Suprapubic skin (tissue), 4 donors: ENCODE measurements around the gene CEP63. TPM values are rescaled to one million over a fixed set of nuclear protein-coding genes. Genes with fewer than 3 reads are reported as not detected.

Source experiments
- DNase-seq, 2 donors: peaks; one replicate each; pipeline ENCODE4 v3.0.0-alpha.2; 2019; ENCODE audit warnings: low spot score in 2 of 2
- H3K27ac ChIP-seq: fragments of 200-600 bp; sonication (generic); one replicate; pipeline ENCODE4 v1.5.1; 2019
- H3K27me3 ChIP-seq: fragments of 200-600 bp; sonication (generic); one replicate; pipeline ENCODE4 v1.5.1; 2019
- H3K36me3 ChIP-seq: fragments of 200-600 bp; sonication (generic); one replicate; pipeline ENCODE4 v1.5.1; 2019
- H3K4me1 ChIP-seq: fragments of 200-600 bp; sonication (generic); one replicate; pipeline ENCODE4 v1.5.1; 2019
- H3K4me3 ChIP-seq: fragments of 200-600 bp; sonication (generic); one replicate; pipeline ENCODE4 v1.5.1; 2019; ENCODE audit warnings: mild to moderate bottlenecking
- H3K9me3 ChIP-seq: fragments of 200-600 bp; sonication (generic); one replicate; pipeline ENCODE4 v1.5.1; 2019
- CTCF ChIP-seq, 2 donors: fragments of 200-600 bp in 1 of 2; fragments of 450-650 bp in 1 of 2; sonication (generic) in 1 of 2; IDR thresholded peaks; one replicate each; pipeline ENCODE4 v1.5.1; 2016 to 2019; ENCODE audit warnings: antibody characterized with exemption in 2 of 2, mild to moderate bottlenecking in 1 of 2, moderate library complexity in 1 of 2
- EP300 ChIP-seq: sonication (generic); formaldehyde crosslinking; IDR thresholded peaks from one replicate; pipeline ENCODE4 v1.6.1; 2017; ENCODE audit warnings: antibody characterized with exemption
- POLR2A ChIP-seq, 2 donors: fragments of 450-650 bp; IDR thresholded peaks; one replicate each; pipeline ENCODE4 v1.6.1; 2017; ENCODE audit warnings: antibody characterized with exemption in 2 of 2, mild to moderate bottlenecking in 2 of 2, moderate library complexity in 2 of 2
- POLR2AphosphoS5 ChIP-seq, 3 donors: sonication (generic); formaldehyde crosslinking; IDR thresholded peaks; one replicate each; pipeline ENCODE4 v1.6.1; 2017; ENCODE audit warnings: antibody characterized with exemption in 3 of 3
- WGBS: methylation state at CpG from one replicate; pipeline ENCODE4 v1.1.5; 2018; 5-methylcytosine and 5-hydroxymethylcytosine counted together
- total RNA-seq, 4 donors: library from RNA; depleted of rRNA; stranded (reverse); fragments of >200 nt; gene quantifications; one replicate each; pipeline ENCODE4 v1.1.0, GENCODE V29; 2016

CEP63 gene
- total RNA-seq, 4 donors from 2014 or later: 14.1 to 20.8 (median 16.5) TPM

- Histone ChIP-seq H3K27me3 (no peaks in the 10 kb centered on the region), H3K27ac (no peak overlapping the region), H3K4me1 (peaks cover 5% of the 10 kb centered on the region), H3K4me3 (no peak overlapping the region), H3K36me3 (no peaks in the 10 kb centered on the region), H3K9me3 (no peaks in the 10 kb centered on the region)
- TF ChIP-seq POLR2A (IDR thresholded peaks at IDR 0.05): no peak
- no peak for TF ChIP-seq EP300
- TF ChIP-seq POLR2AphosphoS5 (IDR thresholded peaks at IDR 0.05): no peak
- no peak for TF ChIP-seq CTCF (IDR thresholded peaks at IDR 0.05)
- WGBS: 89% methylated on average over 5 of the region's 13 CpGs
- DNase-seq: no peak
Measured at GRCh38 chr3:134603956-134604355, 118.1 kb downstream of the CEP63 start.

GRCh38 chr3:134605556-134605955 is 119.7 kb downstream of the CEP63 start:
- H3K27me3 ChIP-seq: no peaks in the 10 kb centered on the region
- DNase-seq: no peak
- H3K4me3 ChIP-seq: no peak overlapping the region
- TF ChIP-seq POLR2AphosphoS5 (IDR thresholded peaks at IDR 0.05): no peak
- no peak for TF ChIP-seq CTCF (IDR thresholded peaks at IDR 0.05)
- no peak for TF ChIP-seq EP300
- no peak for TF ChIP-seq POLR2A (IDR thresholded peaks at IDR 0.05)
- no peaks in the 10 kb centered on the region for H3K9me3 ChIP-seq
- WGBS: 72% methylated on average over 6 of the region's 6 CpGs
- H3K4me1 ChIP-seq: peaks cover 5% of the 10 kb centered on the region
- no peaks in the 10 kb centered on the region for H3K36me3 ChIP-seq
- no peak overlapping the region for H3K27ac ChIP-seq

GRCh38 chr3:134606033-134607025 is 120.5 kb downstream of the CEP63 start:
- H3K4me1 ChIP-seq: peaks cover 1% of the 10 kb centered on the region
- no peaks in the 10 kb centered on the region for H3K27me3 ChIP-seq
- no peaks in the 10 kb centered on the region for H3K36me3 ChIP-seq
- H3K4me3 ChIP-seq: no peak overlapping the region
- WGBS: 51% methylated on average over 10 of the region's 12 CpGs
- H3K9me3 ChIP-seq: no peaks in the 10 kb centered on the region
- TF ChIP-seq CTCF (IDR thresholded peaks at IDR 0.05) (no peak), EP300 (no peak), POLR2A (IDR thresholded peaks at IDR 0.05) (no peak), POLR2AphosphoS5 (IDR thresholded peaks at IDR 0.05) (no peak)
- no peak overlapping the region for H3K27ac ChIP-seq
- DNase-seq: no peak

- no peak overlapping the region for H3K27ac ChIP-seq
- WGBS: 66% methylated on average over 8 of the region's 13 CpGs
- H3K4me1 ChIP-seq: no peaks in the 10 kb centered on the region
- H3K27me3 ChIP-seq: no peaks in the 10 kb centered on the region
- TF ChIP-seq POLR2AphosphoS5 (IDR thresholded peaks at IDR 0.05) (no peak), POLR2A (IDR thresholded peaks at IDR 0.05) (no peak)
- H3K4me3 ChIP-seq: no peak overlapping the region
- H3K9me3 ChIP-seq: no peaks in the 10 kb centered on the region
- DNase-seq: no peak
- H3K36me3 ChIP-seq: no peaks in the 10 kb centered on the region
Measured at GRCh38 chr3:134607054-134608022, 121.5 kb downstream of the CEP63 start.

DNA sequence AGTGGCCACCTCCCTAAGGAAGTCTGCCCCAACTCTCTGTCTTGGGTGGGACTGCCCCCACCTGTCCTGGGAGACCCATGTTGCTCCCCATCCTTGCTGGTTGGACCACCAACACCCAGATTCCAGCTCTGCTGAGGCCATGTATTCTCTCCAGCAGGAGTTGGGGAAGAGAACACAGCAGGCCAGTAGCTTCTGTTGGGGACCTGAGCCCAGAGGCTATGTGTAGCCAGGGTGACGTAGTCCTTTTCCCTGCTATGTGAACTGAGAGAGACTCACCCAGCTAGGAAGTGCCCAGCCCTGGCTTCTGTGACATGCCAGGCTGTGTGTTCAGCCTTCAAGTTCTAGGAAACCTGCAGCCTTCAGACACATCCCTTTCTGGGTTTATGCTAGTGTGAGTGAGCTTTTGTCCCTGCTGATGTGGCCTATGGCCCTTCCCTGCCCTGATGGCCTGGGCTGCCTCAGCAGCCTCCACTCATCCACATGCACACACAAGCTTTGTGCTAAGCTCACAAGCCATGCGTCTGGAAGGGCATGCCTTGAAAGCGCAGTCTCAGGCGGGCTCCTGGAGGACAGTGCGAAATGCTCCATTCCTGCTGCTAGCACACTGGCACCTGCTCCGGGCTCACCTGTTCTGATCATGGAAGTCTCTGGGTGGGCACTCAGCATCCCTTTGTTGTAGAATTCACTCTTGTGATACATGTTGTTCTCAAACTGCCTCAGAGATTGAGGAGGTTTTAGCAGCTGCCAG is 122.3 kb downstream of the CEP63 start:
- no peak for DNase-seq
- TF ChIP-seq POLR2AphosphoS5 (IDR thresholded peaks at IDR 0.05) (no peak), EP300 (no peak)

More for the DNA sequence above, 122.3 kb downstream of the CEP63 start:
- whole genome bisulfite sequencing: no CpG with 5 or more reads among the region's 6 CpGs
- Histone ChIP-seq H3K36me3 (peaks cover 3% of the 10 kb centered on the region), H3K4me1 (no peaks in the 10 kb centered on the region), H3K4me3 (no peak overlapping the region), H3K9me3 (no peaks in the 10 kb centered on the region), H3K27ac (no peak overlapping the region), H3K27me3 (no peaks in the 10 kb centered on the region)
